Measurements from ENCODE around the gene SLC8A1. TPM values are rescaled to one million over a fixed set of nuclear protein-coding genes. Genes with fewer than 3 reads are reported as not detected.

SLC8A1 gene
- total RNA-seq, 2 donors from 2014 or later: 0.66 to 7.8 TPM

GRCh38 chr2:40433736-40434135 is 18.2 kb downstream of the SLC8A1 start:
- Histone ChIP-seq H3K4me3 (no peak overlapping the region), H3K27ac (no peak overlapping the region), H3K36me3 (replicated peaks in 1 of 2; ENCODE audit: insufficient read depth in 1 of 2, low read depth in 2 of 2) (no peaks in the 10 kb centered on the region), H3K4me1 (no peaks in the 10 kb centered on the region), H3K9me3 (no peaks in the 10 kb centered on the region), H3K27me3 (no peaks in the 10 kb centered on the region)
- intact Hi-C loops (cut with DNase I): no loop called here
- TF ChIP-seq POLR2A (IDR thresholded peaks at IDR 0.05) (no peak), CTCF (IDR thresholded peaks at IDR 0.05) (no peak)
- DNase-seq (no peak), ATAC-seq (no peak)
- WGBS, 2 donors: 18 to 26% methylated on average over 1 of the region's 1 CpG

- ATAC-seq: no peak
- Histone ChIP-seq H3K27me3 (no peaks in the 10 kb centered on the region), H3K36me3 (replicated peaks in 1 of 2; ENCODE audit: insufficient read depth in 1 of 2, low read depth in 2 of 2) (no peaks in the 10 kb centered on the region), H3K4me3 (no peak overlapping the region), H3K9me3 (no peaks in the 10 kb centered on the region), H3K27ac (no peak overlapping the region), H3K4me1 (no peaks in the 10 kb centered on the region)
- TF ChIP-seq POLR2A (IDR thresholded peaks at IDR 0.05): no peak
- intact Hi-C loops (cut with DNase I): no loop called here
- 58 to 68% methylated on average over 3 of the region's 3 CpGs for WGBS, 2 donors
- DNase-seq: no peak
Observed at GRCh38 chr2:40432921-40433483, 18.9 kb downstream of the SLC8A1 start.

GRCh38 chr2:40431600-40431955 is 20.3 kb downstream of the SLC8A1 start:
- Histone ChIP-seq H3K27me3 (no peaks in the 10 kb centered on the region), H3K9me3 (no peaks in the 10 kb centered on the region), H3K4me3 (no peak overlapping the region), H3K4me1 (no peaks in the 10 kb centered on the region), H3K27ac (no peak overlapping the region), H3K36me3 (replicated peaks in 1 of 2; ENCODE audit: insufficient read depth in 1 of 2, low read depth in 2 of 2) (no peaks in the 10 kb centered on the region)
- WGBS, 2 donors: 45 to 68% methylated on average over 3 of the region's 3 CpGs
- intact Hi-C loops (cut with DNase I): no loop called here
- no peak for ATAC-seq
- DNase-seq: peak in 2 of 4 donors; percentile 12 to 46
- TF ChIP-seq POLR2A (IDR thresholded peaks at IDR 0.05) (no peak), CTCF (IDR thresholded peaks at IDR 0.05) (no peak)

- Histone ChIP-seq H3K27ac (no peak overlapping the region), H3K4me3 (no peak overlapping the region), H3K36me3 (replicated peaks in 1 of 2; ENCODE audit: insufficient read depth in 1 of 2, low read depth in 2 of 2) (no peaks in the 10 kb centered on the region), H3K9me3 (no peaks in the 10 kb centered on the region), H3K27me3 (no peaks in the 10 kb centered on the region), H3K4me1 (no peaks in the 10 kb centered on the region)
- DNase-seq (peak in 1 of 4 donors; percentile 7), ATAC-seq (no peak)
- intact Hi-C loops (cut with DNase I): no loop called here
- TF ChIP-seq CTCF (IDR thresholded peaks at IDR 0.05) (no peak), POLR2A (IDR thresholded peaks at IDR 0.05) (no peak)
- WGBS, 2 donors: 71 to 72% methylated on average over 7 of the region's 7 CpGs
Observed at GRCh38 chr2:40430776-40431599, 20.9 kb downstream of the SLC8A1 start.

- no peaks in the 10 kb centered on the region for H3K36me3 ChIP-seq (replicated peaks in 1 of 2; ENCODE audit: insufficient read depth in 1 of 2, low read depth in 2 of 2)
- H3K4me1 ChIP-seq: no peaks in the 10 kb centered on the region
- DNase-seq (no peak), ATAC-seq (no peak)
- intact Hi-C loops (cut with DNase I): no loop called here
- no peaks in the 10 kb centered on the region for H3K9me3 ChIP-seq
- WGBS, 2 donors: 59 to 73% methylated on average over 6 of the region's 6 CpGs
- TF ChIP-seq POLR2A (IDR thresholded peaks at IDR 0.05) (no peak), CTCF (IDR thresholded peaks at IDR 0.05) (no peak)
- H3K4me3 ChIP-seq: no peak overlapping the region
- H3K27me3 ChIP-seq: no peaks in the 10 kb centered on the region
- no peak overlapping the region for H3K27ac ChIP-seq
Observed at GRCh38 chr2:40428439-40428838, 23.5 kb downstream of the SLC8A1 start.
